ENCODE measurements around the gene CBX2.

CBX2 gene

GRCh38 chr17:79792341-79792871, 14.5 kb downstream of the CBX2 start:
- TF ChIP-seq SIN3A (IDR thresholded peaks at IDR 0.05; ENCODE audit: borderline replicate concordance, insufficient read depth, low read length), result no peak
- no peak for TF ChIP-seq FOXP2 (optimal IDR thresholded peaks at IDR 0.05; ENCODE audit: borderline replicate concordance, extremely low read depth, extremely low read length, insufficient read depth)
- TF ChIP-seq TAF1 (IDR thresholded peaks at IDR 0.05; ENCODE audit: borderline replicate concordance, insufficient read depth, low read length), result no peak
- TF ChIP-seq REST (IDR thresholded peaks at IDR 0.05; ENCODE audit: insufficient read depth in 1 of 2, low read depth in 2 of 2, low read length in 2 of 2), result no peak
- TF ChIP-seq POLR2AphosphoS5 (IDR thresholded peaks at IDR 0.05; ENCODE audit: low read depth, low read length), result no peak

DNA sequence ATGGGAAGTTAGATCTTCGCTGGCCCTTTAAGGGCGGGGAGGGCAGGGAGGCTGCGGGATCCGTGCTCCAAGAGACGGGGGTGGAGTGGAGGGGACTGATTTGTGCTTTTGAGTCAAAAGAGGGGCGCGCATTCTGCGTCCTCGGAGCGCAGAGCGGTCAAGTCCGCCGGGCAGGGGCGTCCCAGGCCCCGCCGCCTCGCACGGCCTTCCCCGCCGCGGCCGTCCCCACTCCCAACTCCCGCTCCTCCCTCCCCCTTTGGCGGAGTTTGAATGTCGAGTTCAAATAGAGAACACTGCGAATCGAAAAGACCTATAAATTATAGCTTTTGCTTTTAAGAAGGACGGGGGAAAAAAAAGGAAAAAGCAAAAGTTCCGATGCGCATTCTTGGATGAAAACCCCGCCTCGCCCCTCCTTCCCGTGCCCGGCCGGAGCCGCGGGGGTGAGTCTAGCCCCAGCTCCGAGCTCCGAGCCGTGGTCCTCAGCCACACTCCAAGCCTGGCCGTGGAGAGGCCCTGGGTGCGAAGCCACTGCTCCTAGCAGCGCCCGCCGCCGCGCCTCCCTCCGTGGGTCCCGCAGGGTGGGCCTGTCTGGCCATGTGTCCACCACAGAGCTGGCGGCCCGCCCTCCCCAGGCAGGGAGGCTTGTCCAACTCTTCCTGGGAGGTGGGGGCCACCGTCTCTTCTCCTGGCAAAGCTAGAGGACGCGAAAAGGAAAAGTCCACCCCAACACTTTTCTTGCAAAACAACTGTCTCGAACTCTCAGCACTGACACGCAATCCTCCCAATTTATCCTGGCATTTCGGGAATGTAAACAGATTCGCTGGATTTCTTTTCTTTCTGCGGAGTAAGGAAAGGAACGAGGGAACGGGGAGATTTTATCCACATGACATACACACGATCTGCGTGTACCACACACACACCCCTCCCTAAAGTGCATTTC, 15.3 kb downstream of the CBX2 start:
- no peak for TF ChIP-seq FOXP2 (optimal IDR thresholded peaks at IDR 0.05; ENCODE audit: borderline replicate concordance, extremely low read depth, extremely low read length, insufficient read depth)
- TF ChIP-seq SIN3A (IDR thresholded peaks at IDR 0.05; ENCODE audit: borderline replicate concordance, insufficient read depth, low read length), result no peak
- no peak for TF ChIP-seq TAF1 (IDR thresholded peaks at IDR 0.05; ENCODE audit: borderline replicate concordance, insufficient read depth, low read length)
- no peak for TF ChIP-seq REST (IDR thresholded peaks at IDR 0.05; ENCODE audit: insufficient read depth in 1 of 2, low read depth in 2 of 2, low read length in 2 of 2)
- TF ChIP-seq POLR2AphosphoS5 (IDR thresholded peaks at IDR 0.05; ENCODE audit: low read depth, low read length), result no peak

DNA sequence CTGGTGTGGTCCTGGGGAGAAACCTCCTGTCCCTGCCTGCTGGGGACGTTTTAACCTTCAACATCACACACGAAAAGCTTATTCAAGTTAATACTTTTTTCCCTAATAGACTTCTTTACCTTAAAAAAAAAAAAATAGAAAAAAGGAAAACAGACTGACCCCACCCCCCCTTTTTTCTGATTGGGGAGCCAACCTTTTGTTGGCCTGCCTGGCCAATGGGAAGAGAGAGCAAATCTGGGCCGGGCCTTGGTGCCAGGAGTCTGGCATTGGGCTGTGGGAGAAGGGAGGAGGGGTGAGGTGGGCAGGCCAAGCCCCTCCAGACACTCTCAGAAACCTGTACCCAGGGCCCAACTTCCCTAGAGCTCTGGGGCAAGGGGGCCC, 16.0 kb downstream of the CBX2 start:
- TF ChIP-seq FOXP2 (optimal IDR thresholded peaks at IDR 0.05; ENCODE audit: borderline replicate concordance, extremely low read depth, extremely low read length, insufficient read depth) (no peak), SIN3A (IDR thresholded peaks at IDR 0.05; ENCODE audit: borderline replicate concordance, insufficient read depth, low read length) (no peak), TAF1 (IDR thresholded peaks at IDR 0.05; ENCODE audit: borderline replicate concordance, insufficient read depth, low read length) (no peak), REST (IDR thresholded peaks at IDR 0.05; ENCODE audit: insufficient read depth in 1 of 2, low read depth in 2 of 2, low read length in 2 of 2) (no peak), POLR2AphosphoS5 (IDR thresholded peaks at IDR 0.05; ENCODE audit: low read depth, low read length) (no peak)

- TF ChIP-seq TAF1 (IDR thresholded peaks at IDR 0.05; ENCODE audit: borderline replicate concordance, insufficient read depth, low read length) (no peak), POLR2AphosphoS5 (IDR thresholded peaks at IDR 0.05; ENCODE audit: low read depth, low read length) (no peak), FOXP2 (optimal IDR thresholded peaks at IDR 0.05; ENCODE audit: borderline replicate concordance, extremely low read depth, extremely low read length, insufficient read depth) (no peak), SIN3A (IDR thresholded peaks at IDR 0.05; ENCODE audit: borderline replicate concordance, insufficient read depth, low read length) (no peak), REST (IDR thresholded peaks at IDR 0.05; ENCODE audit: insufficient read depth in 1 of 2, low read depth in 2 of 2, low read length in 2 of 2) (no peak)
Measured at GRCh38 chr17:79794659-79795511, 16.9 kb downstream of the CBX2 start.
